Brain microvascular endothelial cell (primary cell): ENCODE measurements around the gene ITGAV.

Experiments
- DNase-seq: peaks from one replicate; pipeline ENCODE4 v3.0.0-alpha.2; 2020
- H3K27ac ChIP-seq: fragments of 250-450 bp; sonication (Bioruptor Pico); 2 replicates; pipeline ENCODE4 v1.5.1; 2020; ENCODE audit warnings: mild to moderate bottlenecking, moderate library complexity
- H3K27me3 ChIP-seq: fragments of 250-450 bp; sonication (Bioruptor Pico); replicated peaks from 2 replicates; pipeline ENCODE4 v1.5.1; 2020; ENCODE audit warnings: mild to moderate bottlenecking
- H3K36me3 ChIP-seq: fragments of 250-450 bp; sonication (Bioruptor Pico); replicated peaks from 2 replicates; pipeline ENCODE4 v1.5.1; 2020; ENCODE audit warnings: mild to moderate bottlenecking
- H3K4me3 ChIP-seq: 2 replicates; pipeline ENCODE4 v1.5.1; 2011; ENCODE audit warnings: low read depth, mild to moderate bottlenecking, control low read depth, low read length, moderate library complexity
- in situ Hi-C: cut with HindIII; loops from 2 replicates; pipeline ENCODE4 v1.10.0; 2017; ENCODE audit warnings: low sequenced_read_pairs, low pct_ligation_motif_present
- TF ChIP-seq, protein P1 (sequence below): IDR thresholded peaks from 2 replicates; pipeline ENCODE4 v1.5.1; 2011; ENCODE audit warnings: low read depth, mild to moderate bottlenecking, moderate library complexity, low read length, control low read depth, inconsistent platforms; ENCODE audit errors: missing control alignments

Gene ITGAV

DNA sequence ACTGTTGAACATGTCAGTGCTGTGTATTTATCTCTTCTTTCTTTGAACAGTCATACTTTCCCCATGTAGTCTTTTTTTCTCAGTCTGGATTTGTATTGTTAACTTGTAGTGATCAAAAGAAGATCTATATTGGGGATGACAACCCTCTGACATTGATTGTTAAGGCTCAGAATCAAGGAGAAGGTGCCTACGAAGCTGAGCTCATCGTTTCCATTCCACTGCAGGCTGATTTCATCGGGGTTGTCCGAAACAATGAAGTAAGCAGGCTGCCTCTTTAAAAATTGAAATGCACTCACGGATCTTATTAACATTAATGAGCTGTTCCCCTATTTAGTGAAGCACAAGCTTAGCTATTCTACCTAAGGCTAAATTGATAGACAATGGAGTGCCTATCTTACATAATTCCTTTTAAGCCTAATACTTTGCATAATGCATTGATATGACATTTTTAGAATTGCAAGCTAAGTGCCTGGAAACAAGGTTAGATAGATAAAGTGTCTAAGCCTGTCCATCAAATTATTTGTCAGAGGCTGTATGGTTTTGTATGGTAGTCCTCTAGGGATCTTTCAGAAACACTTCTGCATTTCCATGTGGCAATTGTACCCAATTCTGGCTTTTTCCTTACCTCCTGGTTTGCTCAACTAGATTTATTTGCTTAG, 74.7 kb downstream of the ITGAV start:
- Histone ChIP-seq H3K4me3 (no peak overlapping the region), H3K27me3 (no peaks in the 10 kb centered on the region), H3K36me3 (peaks cover 54% of the 10 kb centered on the region), H3K27ac (no peak overlapping the region)
- no peak for DNase-seq
- TF ChIP-seq, protein P1, sequence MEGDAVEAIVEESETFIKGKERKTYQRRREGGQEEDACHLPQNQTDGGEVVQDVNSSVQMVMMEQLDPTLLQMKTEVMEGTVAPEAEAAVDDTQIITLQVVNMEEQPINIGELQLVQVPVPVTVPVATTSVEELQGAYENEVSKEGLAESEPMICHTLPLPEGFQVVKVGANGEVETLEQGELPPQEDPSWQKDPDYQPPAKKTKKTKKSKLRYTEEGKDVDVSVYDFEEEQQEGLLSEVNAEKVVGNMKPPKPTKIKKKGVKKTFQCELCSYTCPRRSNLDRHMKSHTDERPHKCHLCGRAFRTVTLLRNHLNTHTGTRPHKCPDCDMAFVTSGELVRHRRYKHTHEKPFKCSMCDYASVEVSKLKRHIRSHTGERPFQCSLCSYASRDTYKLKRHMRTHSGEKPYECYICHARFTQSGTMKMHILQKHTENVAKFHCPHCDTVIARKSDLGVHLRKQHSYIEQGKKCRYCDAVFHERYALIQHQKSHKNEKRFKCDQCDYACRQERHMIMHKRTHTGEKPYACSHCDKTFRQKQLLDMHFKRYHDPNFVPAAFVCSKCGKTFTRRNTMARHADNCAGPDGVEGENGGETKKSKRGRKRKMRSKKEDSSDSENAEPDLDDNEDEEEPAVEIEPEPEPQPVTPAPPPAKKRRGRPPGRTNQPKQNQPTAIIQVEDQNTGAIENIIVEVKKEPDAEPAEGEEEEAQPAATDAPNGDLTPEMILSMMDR = no peak
- in situ Hi-C loops = no loop called here

DNA sequence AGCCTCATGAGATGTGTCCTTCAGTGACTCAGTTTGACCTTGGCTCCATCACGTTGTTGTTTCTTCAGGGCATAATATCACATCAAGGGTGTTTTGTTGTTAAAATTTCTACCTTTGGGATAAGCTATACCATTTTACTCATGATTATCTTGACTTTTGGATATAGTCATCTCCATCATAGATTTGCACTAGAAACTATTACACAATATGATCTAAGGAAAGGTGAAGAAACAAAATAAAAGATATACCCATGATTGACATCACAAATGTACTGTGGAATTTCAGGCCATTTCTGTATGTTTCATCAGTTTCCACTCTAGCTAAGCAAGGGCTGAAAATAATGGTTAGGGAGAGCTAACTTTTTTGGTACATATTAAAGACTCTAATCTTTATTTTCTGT, 79.3 kb downstream of the ITGAV start:
- in situ Hi-C loops = no loop called here
- Histone ChIP-seq H3K36me3 (peaks cover 85% of the 10 kb centered on the region), H3K4me3 (no peak overlapping the region), H3K27ac (no peak overlapping the region), H3K27me3 (no peaks in the 10 kb centered on the region)
- TF ChIP-seq, protein P1 = no peak
- DNase-seq = no peak

DNA sequence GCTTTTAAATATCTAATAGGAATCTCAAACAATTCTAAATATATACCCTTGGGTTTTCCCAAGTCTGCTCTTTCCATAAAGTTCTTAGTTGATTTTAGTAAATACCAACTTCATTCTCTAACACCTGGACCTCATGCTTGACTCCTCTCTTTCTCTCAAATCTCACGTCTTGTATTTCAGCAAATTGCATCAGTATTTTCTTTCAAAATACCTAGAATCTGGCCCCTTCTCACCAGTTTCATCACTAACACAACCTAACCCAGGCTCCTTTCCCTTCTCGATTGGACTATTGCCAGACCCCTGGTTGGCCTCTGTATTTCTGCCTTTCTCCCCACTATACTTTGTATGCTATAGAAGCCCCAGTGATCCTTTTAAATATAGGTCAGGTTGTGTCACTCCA, 81.0 kb downstream of the ITGAV start:
- in situ Hi-C loops = no loop called here

DNA sequence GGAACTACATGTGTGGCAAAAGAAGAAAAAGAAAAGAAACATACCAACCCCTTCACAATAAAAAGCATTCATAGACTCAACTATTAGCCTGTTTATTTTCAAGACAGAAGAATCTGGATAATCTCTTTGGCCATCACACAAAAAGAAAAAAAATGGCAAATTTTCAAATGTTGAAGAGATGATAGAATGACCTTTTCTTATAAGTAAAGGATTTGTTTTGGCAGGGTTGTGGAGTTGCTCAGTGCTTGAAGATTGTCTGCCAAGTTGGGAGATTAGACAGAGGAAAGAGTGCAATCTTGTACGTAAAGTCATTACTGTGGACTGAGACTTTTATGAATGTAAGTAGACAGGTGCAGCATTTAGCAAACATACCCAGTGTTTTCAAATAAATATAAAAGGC, 85.5 kb downstream of the ITGAV start:
- H3K27me3 ChIP-seq = no peaks in the 10 kb centered on the region
- TF ChIP-seq, protein P1 = no peak
- in situ Hi-C loops = no loop called here
- no peak overlapping the region for H3K27ac ChIP-seq
- H3K4me3 ChIP-seq = no peak overlapping the region
- no peak for DNase-seq
- H3K36me3 ChIP-seq = peaks cover 71% of the 10 kb centered on the region

More for the DNA sequence above, 81.0 kb downstream of the ITGAV start:
- Histone ChIP-seq H3K27ac (no peak overlapping the region), H3K36me3 (peaks cover 84% of the 10 kb centered on the region), H3K27me3 (no peaks in the 10 kb centered on the region), H3K4me3 (no peak overlapping the region)
- no peak for DNase-seq
- TF ChIP-seq, protein P1 = no peak

DNA sequence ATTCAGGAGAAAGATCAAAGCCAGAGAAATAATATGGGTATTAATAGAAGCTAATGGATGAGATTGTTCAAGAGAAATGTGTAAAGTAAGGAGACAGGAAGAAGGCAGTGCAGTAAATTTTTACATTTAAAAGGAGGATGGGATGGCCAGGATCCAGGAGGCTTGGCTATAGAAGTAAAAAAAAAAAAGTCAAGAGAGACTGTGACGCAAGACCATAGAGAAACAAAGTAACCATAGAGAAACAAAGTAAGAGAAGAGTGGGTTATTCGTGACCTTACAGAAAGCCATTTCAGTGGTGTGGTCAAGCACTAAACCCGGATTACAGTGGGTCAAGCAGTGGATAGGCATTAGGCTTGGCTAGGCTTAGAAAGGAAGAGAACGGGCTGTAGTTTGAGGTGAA, 93.5 kb downstream of the ITGAV start:
- TF ChIP-seq, protein P1 = no peak
- Histone ChIP-seq H3K4me3 (no peak overlapping the region), H3K36me3 (peaks cover 14% of the 10 kb centered on the region), H3K27me3 (no peaks in the 10 kb centered on the region), H3K27ac (no peak overlapping the region)
- DNase-seq = no peak
- in situ Hi-C loops = no loop called here

DNA sequence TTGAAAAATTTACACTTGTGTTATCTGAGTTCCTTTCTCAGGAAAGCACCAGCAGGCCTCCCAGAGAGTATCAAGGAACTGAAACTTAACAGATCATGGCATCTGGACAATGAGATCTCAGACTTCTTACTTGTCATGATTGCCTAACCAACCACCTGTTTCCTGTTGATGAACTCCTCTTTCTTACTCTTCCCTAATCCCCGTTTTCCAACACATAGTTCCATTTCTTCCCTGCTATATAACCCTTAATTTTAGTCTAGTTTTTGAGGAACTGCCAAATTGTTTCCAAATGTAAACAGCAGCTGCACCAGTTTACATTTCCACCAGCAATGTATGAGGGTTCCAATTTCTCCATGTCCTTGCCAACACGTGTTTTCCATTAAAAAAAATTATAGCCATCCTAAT, 98.0 kb downstream of the ITGAV start:
- Histone ChIP-seq H3K4me3 (no peak overlapping the region), H3K27ac (no peak overlapping the region), H3K27me3 (no peaks in the 10 kb centered on the region), H3K36me3 (no peaks in the 10 kb centered on the region)
- in situ Hi-C loops = no loop called here
- no peak for DNase-seq
- TF ChIP-seq, protein P1 = no peak
